Stimulated activated CD4-positive, alpha-beta T cell treated with anti-CD3 and anti-CD28 coated beads, Interleukin-1b, Interleukin-23, amount 100 ng/mL, for 4 hours (primary cell): ENCODE data around the gene CCDC175.

Source experiments
- DNase-seq, 2 donors: peaks; one replicate each; pipeline ENCODE4 v3.0.0-alpha.2; 2020; ENCODE audit warnings: low read depth in 2 of 2

CCDC175 gene

DNA sequence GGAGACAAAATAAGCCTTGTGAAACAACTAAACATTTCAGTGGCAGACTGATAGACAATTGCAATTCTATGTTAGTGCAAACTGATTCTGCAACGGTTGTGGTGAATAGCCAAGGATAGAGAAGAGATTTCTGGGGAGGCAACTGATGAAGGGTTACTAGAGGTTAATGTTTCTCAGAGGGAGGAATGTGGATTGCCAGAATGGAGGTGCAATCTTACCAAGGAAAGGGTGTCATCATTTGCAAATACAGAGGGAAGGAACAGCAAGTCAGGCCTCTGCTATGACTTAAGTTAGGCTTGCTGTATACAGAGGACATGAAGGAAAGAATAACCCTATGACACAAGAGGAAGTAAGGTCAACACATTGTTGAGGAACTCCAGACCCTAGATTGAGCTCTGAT lies 35.8 kb downstream of the CCDC175 start:
- DNase-seq = no peak

DNA sequence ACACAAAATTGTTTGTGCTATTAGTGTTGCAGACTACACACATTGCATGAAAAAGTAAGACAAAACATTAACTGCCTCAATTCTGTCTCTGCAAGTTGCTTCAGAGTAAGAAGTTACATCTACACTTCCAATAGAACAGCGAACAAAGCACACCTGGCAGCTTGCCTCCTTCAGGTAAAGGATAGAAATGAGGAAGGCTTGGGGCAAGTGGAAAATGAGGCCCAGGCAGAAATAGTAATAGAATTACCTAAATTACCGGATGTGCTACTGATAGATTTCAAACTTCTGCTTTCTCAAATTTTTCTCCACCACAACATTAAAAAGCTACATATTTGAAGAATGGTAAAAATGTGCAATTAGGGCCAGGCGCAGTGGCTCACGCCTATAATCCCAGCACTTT lies 37.7 kb downstream of the CCDC175 start:
- no peak for DNase-seq

DNA sequence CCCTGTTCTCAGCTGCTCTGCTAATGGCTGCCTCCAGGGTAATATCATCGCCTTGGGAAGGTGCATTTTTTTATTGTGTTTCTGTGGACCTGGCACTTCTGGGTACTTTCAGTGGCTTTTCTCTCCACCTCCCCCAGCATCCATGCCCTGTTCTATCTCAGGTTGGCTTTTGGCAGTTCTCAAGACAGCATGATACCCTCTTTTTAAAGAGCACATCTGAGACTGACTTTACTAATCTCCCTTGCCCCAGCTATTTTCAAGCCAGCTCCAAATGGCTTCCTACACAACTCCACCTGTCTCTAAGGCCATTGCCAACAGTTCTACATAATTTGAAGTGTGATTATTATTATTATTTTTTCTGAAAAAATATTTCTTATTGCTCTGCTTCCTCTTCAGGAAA lies 39.1 kb downstream of the CCDC175 start:
- no peak for DNase-seq

DNA sequence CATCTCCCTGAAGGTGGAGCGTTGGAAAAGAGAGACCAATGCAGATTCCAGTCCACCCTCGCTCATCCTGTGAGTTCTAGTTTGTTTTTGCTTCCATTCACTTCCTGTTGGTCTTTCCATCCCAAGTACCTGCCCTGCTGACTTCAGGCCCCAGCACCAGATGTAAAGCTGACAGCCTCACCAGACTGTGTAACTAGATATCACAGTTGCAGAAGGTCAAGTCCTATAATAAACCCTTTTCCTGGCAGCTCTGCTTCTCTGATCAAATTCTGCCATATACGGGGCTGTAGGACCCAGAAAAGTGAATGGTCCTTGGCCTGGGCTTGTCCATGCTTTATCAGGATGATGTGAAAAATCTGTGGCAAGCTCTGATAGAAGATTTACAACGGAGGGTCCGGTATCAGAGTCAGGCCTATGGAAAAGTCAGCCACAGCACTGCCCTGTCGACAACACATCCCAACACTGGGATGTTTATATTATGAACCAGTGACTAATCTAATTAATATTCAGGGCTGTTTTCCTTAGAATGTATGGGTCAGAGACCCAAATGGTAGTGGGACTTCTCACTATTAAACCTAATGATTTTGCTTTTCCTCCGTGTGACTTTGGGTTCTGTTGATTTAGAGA lies 42.1 kb downstream of the CCDC175 start:
- DNase-seq = no peak

DNA sequence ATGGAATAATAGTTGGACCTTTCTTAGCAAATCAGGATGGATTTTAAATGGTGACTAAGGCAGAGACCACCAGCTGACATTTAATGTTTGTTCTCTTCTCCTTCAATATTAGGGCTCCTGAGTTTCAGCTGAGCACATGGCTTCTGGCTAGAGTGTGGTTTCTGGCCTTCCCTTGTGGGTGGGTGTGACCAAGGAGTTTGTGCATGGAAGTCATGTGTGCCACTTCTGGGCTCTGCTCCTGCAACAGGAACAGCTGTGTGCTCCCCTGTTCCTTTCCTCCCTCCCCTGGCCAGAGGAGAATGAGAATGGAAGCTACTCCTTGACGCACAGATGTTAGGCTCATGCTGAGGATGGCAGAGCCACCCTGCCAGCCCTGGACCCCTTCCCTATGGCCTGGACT lies 44.2 kb downstream of the CCDC175 start:
- no peak for DNase-seq

GRCh38 chr14:59530349-59530748 lies 46.3 kb downstream of the CCDC175 start:
- DNase-seq = no peak

DNA sequence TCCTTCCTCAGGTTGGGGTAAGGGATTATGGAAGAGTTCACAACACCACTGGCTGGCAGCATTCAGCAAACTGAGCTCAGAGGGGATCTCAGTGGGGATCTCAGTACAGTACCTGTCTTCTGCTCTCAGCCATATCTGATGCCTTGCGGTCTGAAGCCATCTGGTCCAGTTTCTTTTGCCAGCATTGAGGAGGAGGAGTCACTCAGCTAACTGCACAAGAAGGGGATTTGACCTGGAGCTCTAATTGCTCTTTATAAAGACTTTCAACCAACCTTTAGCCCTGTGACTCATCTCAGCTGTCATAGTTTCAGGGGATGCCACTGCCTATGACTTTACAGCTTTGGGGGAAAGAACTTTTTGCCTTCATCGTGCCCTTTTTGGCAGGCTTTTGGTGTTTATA lies 47.4 kb downstream of the CCDC175 start:
- DNase-seq = no peak

GRCh38 chr14:59520224-59520623 lies 56.4 kb downstream of the CCDC175 start:
- DNase-seq = no peak

DNA sequence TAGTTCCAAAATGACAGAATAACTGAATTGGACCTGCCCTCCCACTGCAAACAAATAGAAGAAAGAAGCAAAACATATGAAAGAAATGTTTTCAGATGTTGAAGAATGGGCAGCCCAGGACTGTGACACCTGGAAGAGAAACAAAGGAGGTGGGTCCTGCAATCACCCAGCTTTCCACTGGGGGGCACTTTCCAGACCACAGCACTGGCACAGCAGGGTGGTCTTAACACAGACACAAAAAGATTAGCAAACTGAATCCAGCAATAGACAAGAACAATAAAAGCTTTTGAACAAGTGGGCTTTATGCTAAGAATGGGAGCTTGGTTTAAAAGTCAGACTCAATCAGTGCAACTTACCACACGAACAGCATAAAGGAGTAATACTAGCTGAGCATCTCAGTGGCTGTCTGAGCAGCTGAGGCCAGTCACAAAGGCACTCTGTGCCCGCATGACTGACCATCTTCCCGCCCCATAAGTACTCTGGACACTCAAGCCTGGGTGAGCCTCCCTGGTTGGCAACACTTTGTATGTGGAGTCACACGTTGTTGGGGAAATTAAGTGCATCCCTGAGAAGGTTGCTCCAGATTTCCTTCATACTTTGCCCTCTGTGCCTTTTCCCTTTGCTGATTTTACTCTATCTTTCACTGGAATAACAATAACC lies 64.6 kb downstream of the CCDC175 start:
- no peak for DNase-seq

- no peak for DNase-seq
Observed at GRCh38 chr14:59510966-59511365, 65.6 kb downstream of the CCDC175 start.

GRCh38 chr14:59510001-59510400 lies 66.6 kb downstream of the CCDC175 start:
- no peak for DNase-seq

DNA sequence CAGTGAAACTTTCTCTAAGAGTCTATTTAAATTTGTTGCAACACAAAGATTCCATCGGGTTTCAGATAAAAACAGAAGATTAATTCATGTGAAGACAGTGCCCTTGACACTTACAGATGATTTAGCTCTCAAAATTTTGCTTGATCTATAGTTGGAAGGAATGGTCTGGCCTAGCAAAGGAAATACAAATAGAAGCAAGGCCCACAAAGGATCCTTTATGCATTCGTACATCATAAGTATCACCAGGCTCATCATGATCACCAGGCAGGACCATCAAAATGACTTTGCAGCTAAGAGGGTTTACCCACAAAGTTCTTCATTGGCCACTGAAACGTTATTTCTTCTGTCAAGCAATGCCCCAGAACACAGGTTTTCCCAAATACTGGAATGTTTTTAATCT lies 67.5 kb downstream of the CCDC175 start:
- DNase-seq = no peak

DNA sequence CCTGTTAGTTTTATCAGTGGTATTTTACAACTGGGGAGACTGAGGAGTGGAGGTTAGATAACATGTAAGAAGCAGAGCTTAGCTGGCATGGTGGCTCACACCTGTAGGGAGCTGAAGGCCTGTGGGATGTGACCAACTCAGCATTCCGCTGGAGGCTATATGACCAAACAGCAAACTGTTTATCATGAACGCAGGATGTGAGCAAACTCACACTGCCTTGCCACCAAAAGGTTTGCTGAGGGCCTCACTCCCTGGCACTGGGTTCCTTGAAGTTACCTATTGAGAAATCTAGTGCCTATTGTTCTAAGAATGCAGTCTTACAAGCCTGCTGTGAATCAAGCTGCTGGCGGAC lies 68.9 kb downstream of the CCDC175 start:
- DNase-seq = no peak

GRCh38 chr14:59507063-59507751 lies 69.4 kb downstream of the CCDC175 start:
- DNase-seq = peak; percentile 12 to 16

GRCh38 chr14:59503256-59503655 lies 73.4 kb downstream of the CCDC175 start:
- no peak for DNase-seq

DNA sequence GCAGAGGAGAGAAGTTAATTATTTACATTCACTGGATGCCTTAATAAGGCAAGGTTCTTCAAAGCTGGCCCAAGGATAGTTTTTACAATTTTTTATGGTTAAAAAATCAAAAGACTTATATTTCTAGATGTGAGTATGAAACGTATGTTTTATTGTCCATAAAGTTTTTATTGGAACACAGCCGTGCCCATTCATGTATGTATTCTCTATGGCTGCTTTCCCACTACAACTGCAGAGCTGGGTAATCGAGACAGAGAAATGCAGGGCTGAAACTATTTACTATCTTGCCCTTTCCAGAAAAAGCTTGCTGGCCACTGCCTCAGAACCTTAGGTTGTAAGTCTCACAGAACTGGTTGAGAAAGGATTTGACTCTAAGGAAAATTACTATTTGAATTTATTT lies 75.9 kb downstream of the CCDC175 start:
- DNase-seq = no peak

- no peak for DNase-seq
Observed at GRCh38 chr14:59492384-59492783, 84.2 kb downstream of the CCDC175 start.

DNA sequence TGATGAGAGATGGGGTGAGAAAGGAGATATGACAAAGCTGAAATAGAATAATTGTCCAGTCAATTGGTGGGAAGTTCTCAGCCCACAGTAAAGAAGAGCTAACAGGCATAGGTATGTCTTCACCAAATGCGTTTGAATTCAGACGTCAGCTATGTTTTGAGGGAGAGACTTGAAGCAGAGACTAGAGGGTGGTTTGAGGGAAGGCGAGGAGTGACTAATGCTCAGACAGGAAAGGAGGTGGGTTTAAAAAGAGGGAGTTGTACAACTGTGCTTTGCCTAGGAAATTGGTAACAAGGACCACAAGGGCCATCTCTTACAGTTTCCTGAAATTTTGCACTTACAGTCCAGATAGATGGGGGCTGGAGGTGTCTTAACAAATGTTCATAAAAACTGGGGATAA lies 85.9 kb downstream of the CCDC175 start:
- no peak for DNase-seq

DNA sequence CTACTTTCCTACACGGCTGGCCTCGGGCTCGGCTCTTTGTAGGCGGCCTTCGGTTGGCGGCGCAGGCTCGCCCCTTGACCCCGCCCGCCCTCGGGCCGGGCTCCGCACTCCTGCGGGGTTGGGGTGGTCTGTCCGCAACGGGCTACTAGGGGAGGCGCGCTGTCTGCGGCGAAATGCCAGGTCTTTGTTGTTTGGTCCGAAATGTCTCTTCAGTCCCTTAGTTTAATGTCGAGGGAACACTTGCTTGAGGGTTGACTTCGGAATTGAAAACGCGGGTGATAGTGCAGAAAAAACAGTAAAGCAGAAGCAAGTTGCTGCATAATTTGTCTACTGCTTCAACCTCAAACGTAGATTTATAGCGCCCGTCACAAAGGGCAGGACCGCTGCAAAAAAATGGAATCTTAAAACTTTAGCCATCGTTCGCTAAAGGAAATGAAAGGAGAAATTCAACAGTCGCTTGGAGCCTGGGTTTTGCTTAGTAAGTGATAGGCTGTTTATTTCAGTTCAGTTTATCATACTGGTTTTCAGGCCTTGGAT lies 91.9 kb downstream of the CCDC175 start:
- DNase-seq = no peak

- DNase-seq = peak; percentile 96 to 99
Observed at GRCh38 chr14:59483819-59484638, 92.6 kb downstream of the CCDC175 start, which contains the start of the genes JKAMP and L3HYPDH. Gene JKAMP, plus strand, starts transcription at chr14:59484517. Its CDS starts 73 bp downstream, at chr14:59484590. Gene L3HYPDH, minus strand, starts transcription at chr14:59484408. Its CDS starts 92 bp downstream, at chr14:59484316.

DNA sequence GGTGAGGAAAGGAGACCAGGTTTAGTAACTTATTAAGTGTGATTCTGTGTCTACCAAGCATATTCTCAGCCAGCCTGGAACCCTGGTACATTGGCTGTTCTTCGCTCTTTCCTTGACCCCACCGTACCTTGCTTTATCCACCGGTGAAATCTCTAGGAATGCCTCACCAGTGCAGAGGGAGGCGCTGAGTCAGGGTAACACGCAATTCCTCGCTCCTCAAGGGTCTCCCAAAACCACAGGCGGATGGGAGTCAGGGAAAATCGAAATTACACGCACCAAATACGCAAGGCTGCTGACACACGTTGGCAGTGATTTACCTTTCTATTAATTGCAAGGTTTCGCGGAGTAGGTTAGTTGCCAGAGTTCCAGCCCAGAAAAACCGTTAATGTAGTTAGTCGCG lies 93.2 kb downstream of the CCDC175 start:
- DNase-seq = no peak
